ENCODE measurements around the gene A1BG.

DNA sequence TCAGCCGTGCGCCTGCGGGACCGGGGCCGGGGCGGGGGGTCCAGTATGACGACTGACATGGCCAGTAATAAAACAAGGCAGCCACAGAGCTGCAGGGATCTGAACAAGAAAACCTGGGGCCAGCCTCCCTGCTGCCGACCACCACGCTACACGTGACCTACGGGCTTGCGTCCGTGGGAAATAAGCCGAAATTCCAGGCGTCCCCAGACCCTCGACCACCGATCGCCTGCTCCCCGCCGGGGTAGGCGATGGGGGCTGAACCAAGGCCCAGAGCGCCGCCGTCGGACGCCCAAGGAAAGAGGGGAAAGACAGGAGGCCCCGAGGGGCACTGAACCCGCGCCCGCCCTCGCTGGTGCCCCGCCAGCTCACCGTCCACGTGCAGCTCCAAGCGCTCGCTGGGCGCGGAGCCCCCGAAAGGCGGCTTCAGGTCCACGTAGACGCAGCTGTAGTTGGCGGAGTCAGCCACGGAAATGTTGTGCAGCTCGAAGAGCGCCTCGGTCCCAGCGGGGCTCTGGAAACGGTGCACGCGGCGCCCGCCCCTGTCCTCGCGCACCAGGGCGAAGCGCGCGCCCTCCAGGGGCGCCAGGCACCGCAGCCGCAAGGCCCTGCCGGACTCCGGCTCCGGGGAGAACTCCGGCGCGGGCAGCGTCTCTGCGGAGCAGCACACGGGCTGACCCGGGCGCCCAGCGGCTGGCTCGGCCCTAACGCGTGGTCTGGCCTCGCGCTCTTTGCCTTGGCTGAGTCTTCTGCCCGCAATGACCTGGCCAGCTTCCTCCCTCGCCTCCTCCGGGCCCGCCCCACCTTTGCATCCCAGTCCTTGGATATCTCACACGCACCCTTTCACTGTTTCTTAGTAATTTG, 3.1 kb downstream of the A1BG start:
- TF ChIP-seq CTCF (IDR thresholded peaks at IDR 0.05; ENCODE audit: low read depth, low read length), result no peak
- TF ChIP-seq EZH2phosphoT487 (IDR thresholded peaks at IDR 0.05; ENCODE audit: low read depth), result no peak

All from OCI-LY3 (cell line).